Forelimb muscle (tissue), 1 donor: ENCODE results near the gene TCF7L1. TPM values are rescaled to one million over a fixed set of nuclear protein-coding genes. Genes with fewer than 3 reads are reported as not detected.
"Not testable (repeated sequence)": the region's sequence is repeated elsewhere in the genome, so short reads cannot be mapped to it uniquely, and the experiment has no call there.

Experiments used
- DNase-seq: peaks from one replicate; pipeline ENCODE4 v3.0.0-alpha.2; 2013; ENCODE audit warnings: low read depth
- polyA plus RNA-seq: library from polyadenylated mRNA; unstranded; fragments of 120-200 nt; gene quantifications from one replicate; pipeline ENCODE4 v1.2.1, GENCODE V29; 2013; ENCODE audit not compliant: insufficient read length

TCF7L1 gene
- polyA plus RNA-seq, 1 donor, result 34.6 TPM

GRCh38 chr2:85184231-85184630, 51.0 kb downstream of the TCF7L1 start:
- DNase-seq, result no peak

- DNase-seq, result no peak
Observed at GRCh38 chr2:85184990-85185389, 51.8 kb downstream of the TCF7L1 start.

DNA sequence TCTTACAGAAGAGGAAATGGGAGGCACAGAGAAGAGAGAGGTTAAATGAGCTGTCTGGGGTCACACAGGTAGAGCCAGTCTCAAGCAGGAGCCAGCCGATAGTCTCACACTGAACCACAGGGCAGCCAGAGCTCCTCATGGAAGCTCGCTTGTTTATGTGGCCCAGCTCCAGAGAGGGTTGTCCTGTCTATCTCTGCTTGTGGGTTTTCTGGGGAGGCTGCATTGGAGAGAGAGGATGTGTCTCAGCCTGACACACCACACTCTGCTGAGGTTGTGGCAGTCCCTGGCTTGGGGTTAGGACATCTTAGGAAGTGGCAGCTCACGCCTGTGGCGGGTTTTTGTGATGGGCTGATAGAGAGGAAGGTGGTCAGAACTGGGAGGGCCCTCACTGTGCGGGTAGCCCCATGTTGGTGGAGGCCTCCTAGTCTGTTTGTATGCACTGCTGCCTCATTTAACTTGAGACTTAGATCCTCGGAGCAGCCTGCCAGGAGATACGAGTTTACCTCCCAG, 52.3 kb downstream of the TCF7L1 start:
- no peak for DNase-seq

DNA sequence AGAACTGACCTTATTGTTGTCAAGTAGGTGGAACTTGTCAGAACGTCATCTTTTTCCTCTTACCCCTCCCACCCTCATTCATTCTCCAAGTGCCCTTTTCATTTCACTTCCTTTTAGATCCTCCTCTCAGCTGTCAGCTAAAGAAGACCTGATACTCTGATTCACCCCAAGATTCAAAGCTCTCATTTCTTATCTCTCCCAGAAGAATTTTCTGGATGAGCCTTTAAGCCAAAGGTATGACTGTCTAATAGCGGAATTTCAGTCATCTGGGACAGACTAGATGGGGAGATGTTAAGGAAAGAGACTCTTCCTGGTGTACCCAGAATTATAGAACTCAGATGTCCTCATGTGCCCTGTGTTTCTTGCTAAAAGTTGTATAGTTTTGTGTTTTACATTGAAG, 53.9 kb downstream of the TCF7L1 start:
- no peak for DNase-seq

- no peak for DNase-seq
Observed at GRCh38 chr2:85188852-85189251, 55.7 kb downstream of the TCF7L1 start.

- no peak for DNase-seq
Observed at GRCh38 chr2:85189606-85190270, 56.5 kb downstream of the TCF7L1 start.

DNA sequence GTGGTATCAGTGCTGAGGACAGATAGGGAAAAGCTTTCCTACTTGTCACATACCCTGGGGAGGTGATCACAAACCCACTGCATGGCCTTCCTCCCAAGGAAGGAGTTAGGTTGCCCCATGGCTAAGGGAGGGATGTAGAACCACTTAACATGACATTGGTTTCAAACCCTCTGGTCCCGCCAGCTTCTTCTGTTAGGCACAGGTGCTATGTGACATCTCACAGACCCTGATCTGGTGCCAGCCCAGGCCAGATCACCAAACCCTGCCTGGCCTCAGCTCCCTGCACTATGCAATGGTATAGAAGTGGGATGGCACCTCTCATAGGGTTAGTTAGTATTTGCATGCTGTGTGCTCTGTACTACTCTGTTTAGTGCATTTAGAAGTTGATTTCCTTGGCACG, 58.0 kb downstream of the TCF7L1 start:
- no peak for DNase-seq

DNA sequence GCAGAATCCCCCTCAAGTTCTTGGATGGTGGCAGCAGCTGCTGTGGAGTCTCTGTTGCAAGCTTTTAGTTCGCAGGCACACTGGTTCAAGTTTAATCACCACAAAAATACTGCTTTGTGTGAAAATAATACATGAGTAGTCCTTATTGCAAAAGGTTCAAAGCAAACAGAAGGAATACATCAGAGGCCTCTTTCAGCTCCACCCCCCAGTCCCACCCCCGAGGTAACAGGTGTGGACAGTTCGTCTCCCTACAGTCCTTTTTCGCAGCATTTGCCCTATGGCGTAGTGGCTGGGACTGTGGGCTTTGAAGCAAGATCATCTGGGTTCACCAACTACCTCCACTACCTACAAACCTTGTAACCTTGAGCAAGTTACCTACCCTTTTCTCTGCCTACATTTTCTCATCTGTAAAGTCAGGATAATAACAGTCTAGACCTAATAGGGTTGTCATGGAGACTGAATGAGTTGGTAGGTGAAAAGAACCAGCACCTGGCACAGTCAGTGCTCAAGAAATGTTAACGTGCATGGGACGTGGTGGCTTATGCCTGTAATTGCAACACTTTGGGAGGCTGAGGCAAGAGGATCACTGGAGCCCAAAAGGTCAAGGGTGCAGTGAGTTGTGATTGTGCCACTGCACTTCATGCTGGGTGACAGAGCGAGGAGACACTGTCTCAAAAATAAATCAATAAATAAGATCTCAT, 61.7 kb downstream of the TCF7L1 start:
- DNase-seq, result no peak

DNA sequence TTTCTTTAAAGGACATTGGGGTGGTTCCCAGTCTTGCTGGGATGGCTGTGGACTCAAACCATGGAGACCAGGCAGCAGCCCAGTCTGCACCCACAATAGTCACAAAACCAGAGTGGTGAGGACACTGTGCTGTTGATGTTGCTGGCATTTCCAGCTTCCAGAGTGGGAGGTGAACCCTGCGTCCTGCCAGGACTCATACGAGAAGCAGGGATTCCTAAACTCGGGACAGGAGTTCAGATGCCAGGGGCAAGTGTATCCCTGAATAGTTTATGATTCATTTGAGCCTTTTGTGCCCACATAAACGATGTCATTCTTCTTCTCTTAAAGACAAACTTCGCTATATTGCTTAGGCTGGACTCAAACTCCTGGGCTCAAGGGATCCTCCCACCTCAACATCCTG, 62.8 kb downstream of the TCF7L1 start:
- DNase-seq, result no peak

- DNase-seq, result no peak
Observed at GRCh38 chr2:85199698-85200097, 66.5 kb downstream of the TCF7L1 start.

- no peak for DNase-seq
Observed at GRCh38 chr2:85209887-85210286, 76.7 kb downstream of the TCF7L1 start.

DNA sequence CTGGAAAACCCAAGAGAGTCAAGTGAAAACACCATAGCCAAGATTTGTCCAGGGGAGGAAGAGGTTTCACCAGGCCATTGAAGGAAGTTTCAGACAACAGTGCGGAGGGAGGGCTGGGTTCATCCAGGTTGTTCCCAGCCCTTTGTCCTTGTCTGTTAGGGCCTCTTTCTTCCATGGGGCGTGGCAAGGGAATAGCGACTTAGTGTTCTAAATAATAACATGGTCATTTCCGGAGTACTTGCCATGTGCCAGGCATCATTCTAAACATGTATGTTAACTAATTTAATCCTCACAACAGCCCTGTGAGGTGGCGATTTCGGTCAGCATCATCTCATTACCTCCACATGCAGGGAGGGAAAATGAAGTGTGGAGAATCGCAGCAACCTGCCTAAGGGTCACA, 77.3 kb downstream of the TCF7L1 start:
- DNase-seq, result no peak

DNA sequence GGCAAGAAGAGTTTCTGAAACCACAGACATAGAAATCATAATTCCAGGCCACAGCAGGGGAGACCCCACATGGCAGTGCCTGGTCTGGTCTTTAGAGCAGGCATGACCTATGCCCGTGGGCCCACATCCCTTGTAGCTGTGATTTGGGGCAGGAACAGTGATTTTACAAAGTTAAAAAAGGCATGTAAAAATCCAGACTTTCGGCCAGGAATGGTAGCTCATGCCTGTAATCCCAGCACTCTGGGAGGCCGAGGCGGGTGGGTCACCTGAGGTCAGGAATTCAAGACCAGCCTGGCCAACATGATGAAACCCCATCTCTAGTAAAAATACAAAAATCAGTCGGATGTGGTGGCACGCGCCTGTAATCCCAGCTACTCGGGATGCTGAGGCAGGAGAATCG, 78.4 kb downstream of the TCF7L1 start:
- not testable (repeated sequence) for DNase-seq

- DNase-seq, result no peak
Observed at GRCh38 chr2:85212841-85213240, 79.6 kb downstream of the TCF7L1 start.

GRCh38 chr2:85213404-85213803, 80.2 kb downstream of the TCF7L1 start:
- no peak for DNase-seq

GRCh38 chr2:85213901-85214512, 80.8 kb downstream of the TCF7L1 start:
- DNase-seq, result no peak

DNA sequence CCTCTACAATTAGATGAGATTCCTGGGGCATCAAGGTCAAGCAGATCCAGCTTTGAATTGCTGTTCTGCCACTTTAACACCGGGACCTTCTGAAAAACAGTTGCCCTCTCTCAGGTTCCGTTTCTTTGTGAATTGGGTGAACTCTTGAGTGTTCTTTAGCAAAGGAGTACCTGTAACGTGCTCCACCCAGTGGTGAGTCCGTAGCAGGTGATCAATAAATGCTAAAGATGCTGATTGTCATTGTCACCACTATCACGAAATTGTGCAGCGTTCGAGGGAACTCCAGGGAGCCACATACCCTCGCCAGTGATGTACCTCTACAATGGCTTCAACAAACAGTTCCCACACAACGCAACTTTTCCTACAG, 81.9 kb downstream of the TCF7L1 start:
- no peak for DNase-seq

DNA sequence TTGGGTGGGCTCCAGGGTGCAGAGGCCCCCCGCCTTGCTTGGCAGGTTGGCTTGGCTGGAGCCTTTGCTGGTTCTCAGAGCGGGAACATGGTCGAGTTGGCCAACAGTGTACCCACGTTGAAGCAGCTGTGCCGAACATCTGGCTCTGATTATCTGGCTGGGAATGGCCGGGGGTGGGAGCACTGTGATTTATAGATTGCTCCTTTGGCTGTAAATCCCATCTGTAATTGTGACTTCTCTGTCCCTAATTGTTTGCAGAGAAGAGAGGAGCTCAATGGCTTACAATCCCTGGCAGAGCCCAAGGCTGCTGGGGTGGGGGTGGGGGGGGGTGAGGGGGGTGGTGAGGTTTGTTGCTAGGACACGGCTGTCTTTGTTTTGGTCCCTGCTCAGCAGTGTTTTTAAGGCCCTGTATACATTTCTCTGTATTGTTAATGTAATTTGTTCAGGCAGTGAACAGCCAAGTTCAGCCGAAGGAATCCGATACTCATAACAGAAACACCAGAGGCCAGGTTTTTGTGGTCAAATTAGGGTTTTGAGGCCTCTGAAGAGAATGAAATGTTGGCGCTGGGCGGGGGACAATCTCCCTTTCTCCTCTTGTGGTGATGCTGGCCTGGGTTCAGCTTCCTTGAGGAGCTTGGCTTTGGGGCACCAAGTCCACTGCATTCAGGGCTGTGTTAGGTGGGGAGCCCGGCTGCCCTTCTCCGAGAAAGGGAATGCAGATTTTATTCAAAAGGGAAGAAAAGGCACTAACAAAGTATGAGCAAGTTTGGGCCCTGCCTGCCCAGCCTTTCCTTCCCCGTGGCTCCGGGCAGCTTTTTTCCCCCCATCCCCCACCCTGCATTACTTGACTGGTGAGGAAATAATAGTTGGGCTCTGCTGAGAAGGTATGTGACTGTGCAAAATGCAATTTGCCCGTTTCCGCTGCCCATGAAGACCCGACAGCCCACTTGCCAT, 82.5 kb downstream of the TCF7L1 start:
- peak; percentile 76 for DNase-seq

- no peak for DNase-seq
Observed at GRCh38 chr2:85216927-85217326, 83.7 kb downstream of the TCF7L1 start.

GRCh38 chr2:85221067-85221691, 88.0 kb downstream of the TCF7L1 start:
- peak; percentile 82 for DNase-seq

- no peak for DNase-seq
Observed at GRCh38 chr2:85222792-85223191, 89.6 kb downstream of the TCF7L1 start.
